Measurements from ENCODE around the gene SLK.

Gene SLK

DNA sequence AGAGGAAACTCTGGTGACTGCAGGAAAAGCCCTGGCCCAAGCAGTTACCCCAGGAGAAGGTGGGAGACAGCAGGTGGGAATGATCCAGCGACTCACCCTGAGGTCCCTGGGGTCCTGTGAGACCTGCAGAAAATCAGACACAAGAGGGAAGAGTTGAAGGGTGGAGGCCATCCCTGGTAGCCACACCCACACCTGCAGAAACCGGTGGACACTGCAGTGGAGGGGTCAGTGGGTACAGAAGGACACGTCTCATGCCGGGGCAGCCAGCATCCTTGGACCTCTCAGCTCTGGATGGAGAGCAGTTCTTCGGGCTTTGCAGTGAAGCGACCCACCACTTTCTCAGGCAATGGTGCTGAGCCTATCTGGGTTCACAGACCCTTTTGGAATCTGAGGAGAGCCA, 79.7 kb downstream of the SLK start:
- DNase-seq, result no peak

GRCh38 chr10:104049504-104050250, 82.7 kb downstream of the SLK start:
- no peak for DNase-seq

GRCh38 chr10:104052431-104052830, 85.5 kb downstream of the SLK start:
- DNase-seq, result no peak

GRCh38 chr10:104053201-104053600, 86.3 kb downstream of the SLK start:
- no peak for DNase-seq

DNA sequence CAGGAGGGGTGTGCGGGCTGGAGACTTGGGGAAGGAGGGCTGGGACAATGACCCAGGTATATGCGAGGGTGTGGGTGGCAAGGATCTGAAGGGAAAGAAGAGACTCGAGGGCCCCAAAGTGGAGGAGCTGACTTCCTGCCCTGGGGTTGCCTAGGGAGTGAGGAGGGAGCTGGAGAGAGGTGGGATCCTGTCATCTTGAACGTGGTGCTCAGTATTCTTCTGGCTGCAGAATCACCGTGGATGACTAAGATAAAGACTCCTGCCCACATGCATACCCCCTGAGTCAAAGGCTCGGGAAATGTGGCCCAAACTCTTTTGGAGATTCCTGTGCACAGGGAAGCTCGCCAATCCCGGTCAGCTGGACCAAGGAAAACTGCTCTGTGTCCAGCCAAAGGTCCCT, 87.5 kb downstream of the SLK start:
- no peak for DNase-seq

- DNase-seq, result no peak
These were observed 89.8 kb downstream of the SLK start for GRCh38 chr10:104056619-104057273.

GRCh38 chr10:104057717-104058116, 90.8 kb downstream of the SLK start:
- no peak for DNase-seq

- DNase-seq, result no peak
These were observed 92.4 kb downstream of the SLK start for GRCh38 chr10:104059364-104059763.

- no peak for DNase-seq
These were observed 94.3 kb downstream of the SLK start for GRCh38 chr10:104061196-104061595.

DNA sequence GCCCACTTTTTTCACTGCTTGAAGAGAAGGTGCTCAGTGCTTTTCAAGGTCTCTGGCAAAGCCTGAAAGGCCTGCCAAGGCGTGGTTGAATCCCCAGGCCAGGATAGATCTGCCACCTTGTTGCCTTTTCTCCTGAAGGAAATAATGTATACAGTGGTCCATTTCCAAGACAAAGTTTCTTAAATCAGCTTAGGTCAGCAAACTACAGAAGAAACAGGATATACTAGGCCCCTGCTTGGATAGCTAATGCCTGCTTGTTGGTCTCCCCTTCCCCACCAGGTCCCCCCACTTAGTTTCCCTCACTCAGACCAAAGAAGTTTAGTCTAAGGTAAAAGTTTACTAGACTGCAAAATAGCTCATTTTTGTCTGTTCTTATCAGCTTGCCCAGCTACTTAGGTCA, 98.8 kb downstream of the SLK start:
- no peak for DNase-seq

GRCh38 chr10:104066945-104067344, 100.0 kb downstream of the SLK start:
- DNase-seq, result no peak

GRCh38 chr10:104067525-104067924, 100.6 kb downstream of the SLK start:
- no peak for DNase-seq

GRCh38 chr10:104069613-104070012, 102.7 kb downstream of the SLK start:
- no peak for DNase-seq

DNA sequence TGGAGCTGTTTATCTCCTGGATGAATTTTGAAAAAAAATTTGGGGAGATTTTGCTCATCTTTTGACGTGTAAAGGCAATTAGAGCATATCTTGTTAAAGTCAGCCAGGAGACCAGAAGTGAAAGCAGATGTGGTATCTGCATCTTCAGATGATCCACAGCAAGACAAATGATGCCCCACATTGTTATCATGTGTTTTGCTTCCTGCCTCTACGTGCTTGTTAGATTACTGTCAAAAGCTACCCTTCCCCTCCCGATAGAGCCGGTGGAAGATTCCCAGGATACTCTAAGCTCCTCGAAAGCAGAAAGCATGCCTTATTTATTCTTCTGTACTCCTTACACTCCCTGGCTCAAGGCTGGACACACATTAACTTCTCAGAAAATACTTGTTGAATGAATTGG, 105.8 kb downstream of the SLK start:
- DNase-seq, result no peak

GRCh38 chr10:104074505-104074904, 107.6 kb downstream of the SLK start:
- DNase-seq, result no peak

DNA sequence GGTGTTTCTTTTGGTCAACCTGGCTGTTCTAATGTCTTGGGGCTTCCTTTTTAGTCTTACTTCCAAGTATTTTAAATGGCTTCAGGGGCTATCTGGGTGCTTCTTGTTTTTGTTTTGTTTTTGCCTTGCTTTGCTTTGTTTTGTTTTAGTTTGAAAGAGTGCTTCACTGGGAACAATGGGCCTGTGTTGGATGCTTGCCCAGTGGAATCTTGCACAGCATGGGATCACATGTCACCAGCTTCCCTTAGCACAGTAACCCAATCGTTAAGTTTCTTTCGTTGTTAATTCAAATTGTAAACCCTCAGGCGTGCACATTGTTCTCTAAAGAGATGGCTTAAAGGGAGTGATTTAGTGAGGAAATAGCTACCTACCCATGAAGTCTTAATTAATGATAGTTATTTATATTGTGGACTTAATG, 109.8 kb downstream of the SLK start:
- peak in 41 of 56 donors; percentile 4 to 77 (median 32) for DNase-seq

- DNase-seq, result peak in 3 of 56 donors; percentile 6 to 21 (median 9)
These were observed 110.3 kb downstream of the SLK start for GRCh38 chr10:104077247-104077646.

DNA sequence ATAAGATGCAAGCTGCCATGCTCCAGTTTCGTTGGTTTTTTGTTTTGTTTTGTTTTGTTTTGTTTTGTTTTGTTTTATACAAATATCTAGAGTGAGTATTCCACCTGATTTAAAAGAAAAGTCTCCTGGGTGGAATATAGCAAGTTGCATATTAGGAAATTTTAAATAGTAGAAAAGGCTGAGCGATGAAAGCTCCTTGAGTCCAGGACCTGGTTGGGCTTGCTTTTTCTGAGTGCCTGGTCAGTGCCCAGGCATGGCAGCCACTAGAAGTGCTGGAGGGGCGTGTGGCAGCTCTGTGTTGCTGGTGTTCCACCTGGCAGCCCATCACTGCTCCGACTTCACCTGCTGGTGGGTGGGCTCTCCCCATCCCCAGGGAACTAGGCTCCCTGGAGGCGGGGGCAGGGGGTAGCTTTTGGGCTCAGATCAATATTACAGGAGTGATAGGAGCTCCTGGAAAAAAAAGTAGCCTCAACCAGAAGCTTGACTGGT, 110.8 kb downstream of the SLK start:
- no peak for DNase-seq

Measured in amygdala (tissue), 56 donors.